Upper lobe of left lung (tissue), 6 donors: Measurements from ENCODE around the gene RND1. TPM values are rescaled to one million over a fixed set of nuclear protein-coding genes. Genes with fewer than 3 reads are reported as not detected.

Experiments
- ATAC-seq, 2 donors: fragments of 200-7000 bp; cut with Tn5 transposase; one replicate each; pipeline ENCODE4 v1.9.1; 2022; ENCODE audit warnings: mild to moderate bottlenecking in 2 of 2, moderate library complexity in 2 of 2; ENCODE audit not compliant: low FRiP score in 2 of 2
- DNase-seq, 2 donors: peaks; one replicate each; pipeline ENCODE4 v3.0.0-alpha.2; 2019 to 2020
- H3K27ac ChIP-seq, 4 donors: fragments of 200-600 bp; sonication (generic); one replicate each; pipeline ENCODE4 v1.5.1; 2016 to 2019
- H3K27me3 ChIP-seq, 4 donors: fragments of 200-600 bp; sonication (generic); one replicate each; pipeline ENCODE4 v1.5.1; 2017 to 2019
- H3K36me3 ChIP-seq, 4 donors: fragments of 200-600 bp; sonication (generic); one replicate each; pipeline ENCODE4 v1.5.1; 2016 to 2019
- H3K4me1 ChIP-seq, 4 donors: fragments of 200-600 bp; sonication (generic); one replicate each; pipeline ENCODE4 v1.5.1; 2018 to 2019
- H3K4me3 ChIP-seq, 4 donors: fragments of 200-600 bp; sonication (generic); one replicate each; pipeline ENCODE4 v1.5.1; 2017 to 2019; ENCODE audit warnings: mild to moderate bottlenecking in 2 of 4, moderate library complexity in 1 of 4
- H3K9me3 ChIP-seq, 4 donors: fragments of 200-600 bp; sonication (generic); one replicate each; pipeline ENCODE4 v1.5.1; 2018 to 2019
- CTCF ChIP-seq, 6 experiments: fragments of 450-650 bp in 4 of 6; fragments of 200-600 bp in 2 of 6; sonication (generic) in 2 of 6; IDR thresholded peaks; one replicate each; pipeline ENCODE4 v1.5.1; 2016 to 2019; ENCODE audit warnings: antibody characterized with exemption in 6 of 6
- EP300 ChIP-seq, 4 donors: sonication (generic); formaldehyde crosslinking; IDR thresholded peaks; one replicate each; pipeline ENCODE4 v1.5.1; 2017; ENCODE audit warnings: antibody characterized with exemption in 4 of 4, control low read depth in 2 of 4
- POLR2A ChIP-seq, 4 donors: fragments of 450-650 bp; IDR thresholded peaks; one replicate each; pipeline ENCODE4 v1.5.1; 2016 to 2017; ENCODE audit warnings: antibody characterized with exemption in 4 of 4, mild to moderate bottlenecking in 2 of 4
- POLR2AphosphoS5 ChIP-seq, 2 donors: sonication (generic); formaldehyde crosslinking; IDR thresholded peaks; one replicate each; pipeline ENCODE4 v1.5.1; 2017; ENCODE audit warnings: antibody characterized with exemption in 2 of 2
- WGBS, 2 donors: methylation state at CpG; one replicate each; pipeline ENCODE4 v1.1.5; 2017 to 2018; 5-methylcytosine and 5-hydroxymethylcytosine counted together
- total RNA-seq, 6 donors: library from RNA; depleted of rRNA in 4 of 6; stranded (reverse); fragments of >200 nt in 4 of 6; gene quantifications; one replicate each; pipeline versions ENCODE4 v1.1.0 to v1.2.1, GENCODE V29; 2016 to 2021
- donor health status: DM: no; HTN: no; CAD: no; lungs with moderate emphysema.
- donor health status: DM: no; HTN: yes; CAD: no; lungs with severe emphysema.

Gene RND1
- total RNA-seq, 6 donors from 2014 or later = 7.2 to 23.0 (median 14.2) TPM

DNA sequence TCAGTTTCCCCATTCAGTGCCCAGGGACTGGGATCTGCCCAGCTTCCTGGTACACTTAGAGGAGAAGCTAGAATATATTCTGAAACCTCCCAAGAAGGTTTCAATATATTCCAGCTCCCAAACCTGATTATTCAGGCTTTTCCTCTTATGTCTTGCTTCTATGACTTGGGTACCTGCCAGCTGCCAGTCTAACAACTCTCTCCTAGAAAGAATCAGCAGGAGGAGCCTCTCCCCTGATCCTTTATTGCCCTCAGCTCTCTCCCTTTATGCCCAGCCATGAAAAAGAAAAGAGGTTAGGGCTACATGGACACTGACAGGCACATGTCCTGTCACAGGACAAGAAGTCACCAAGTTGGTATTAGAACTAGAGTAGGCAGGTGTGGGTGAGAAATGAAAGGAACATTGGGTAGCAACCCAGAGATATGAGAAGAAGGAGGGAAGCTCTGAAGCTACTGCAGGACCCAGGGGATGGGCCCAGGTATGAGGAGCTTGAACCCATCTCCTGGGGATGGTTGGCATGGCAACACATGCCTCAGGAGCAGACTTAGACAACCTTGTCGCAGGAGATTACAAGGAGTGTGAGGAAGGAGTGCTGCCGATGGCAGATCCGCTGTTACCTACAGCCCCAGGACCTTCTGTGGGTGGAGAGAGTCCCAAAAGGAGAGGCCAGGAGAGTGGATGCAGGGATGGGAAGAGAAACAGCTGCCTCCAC is 49.4 kb downstream of the RND1 start:
- H3K9me3 ChIP-seq = no peaks in the 10 kb centered on the region
- WGBS, 2 donors = 83 to 92% methylated on average over 3 of the region's 3 CpGs
- ATAC-seq (no peak), DNase-seq (peak in 1 of 2 donors; percentile 40)
- H3K27ac ChIP-seq = peak overlapping the region in 2 of 4 donors; percentile 80 to 88
- H3K27me3 ChIP-seq = peaks cover 0 to 5% (median 0%) of the 10 kb centered on the region in 4 donors
- no peak for TF ChIP-seq POLR2AphosphoS5 (IDR thresholded peaks at IDR 0.05)
- no peak for TF ChIP-seq CTCF (IDR thresholded peaks at IDR 0.05)
- TF ChIP-seq EP300 (IDR thresholded peaks at IDR 0.05) = no peak
- TF ChIP-seq POLR2A (IDR thresholded peaks at IDR 0.05) = no peak
- H3K36me3 ChIP-seq = no peaks in the 10 kb centered on the region
- peak overlapping the region in 3 of 4 donors; percentile 71 to 80 (median 80) for H3K4me3 ChIP-seq
- H3K4me1 ChIP-seq = peaks cover 16 to 52% (median 35%) of the 10 kb centered on the region in 4 donors

GRCh38 chr12:48815126-48816110 is 50.3 kb downstream of the RND1 start:
- TF ChIP-seq POLR2A (IDR thresholded peaks at IDR 0.05) (peak in 2 of 4 donors; percentile 20 to 52), POLR2AphosphoS5 (IDR thresholded peaks at IDR 0.05) (peak; percentile 61 to 70), CTCF (IDR thresholded peaks at IDR 0.05) (no peak), EP300 (IDR thresholded peaks at IDR 0.05) (no peak)
- 1% methylated on average over 48 to 52 of the region's 54 CpGs for WGBS, 2 donors
- H3K36me3 ChIP-seq = no peaks in the 10 kb centered on the region
- peak overlapping the region; percentile 78 to 88 (median 80) for H3K27ac ChIP-seq
- peaks cover 0 to 5% (median 0%) of the 10 kb centered on the region in 4 donors for H3K27me3 ChIP-seq
- peak overlapping the region; percentile 43 to 80 (median 76) for H3K4me3 ChIP-seq
- peaks cover 16 to 52% (median 35%) of the 10 kb centered on the region in 4 donors for H3K4me1 ChIP-seq
- no peaks in the 10 kb centered on the region for H3K9me3 ChIP-seq
- peak; percentile 80 to 86 for ATAC-seq
- peak; percentile 76 to 94 for DNase-seq

DNA sequence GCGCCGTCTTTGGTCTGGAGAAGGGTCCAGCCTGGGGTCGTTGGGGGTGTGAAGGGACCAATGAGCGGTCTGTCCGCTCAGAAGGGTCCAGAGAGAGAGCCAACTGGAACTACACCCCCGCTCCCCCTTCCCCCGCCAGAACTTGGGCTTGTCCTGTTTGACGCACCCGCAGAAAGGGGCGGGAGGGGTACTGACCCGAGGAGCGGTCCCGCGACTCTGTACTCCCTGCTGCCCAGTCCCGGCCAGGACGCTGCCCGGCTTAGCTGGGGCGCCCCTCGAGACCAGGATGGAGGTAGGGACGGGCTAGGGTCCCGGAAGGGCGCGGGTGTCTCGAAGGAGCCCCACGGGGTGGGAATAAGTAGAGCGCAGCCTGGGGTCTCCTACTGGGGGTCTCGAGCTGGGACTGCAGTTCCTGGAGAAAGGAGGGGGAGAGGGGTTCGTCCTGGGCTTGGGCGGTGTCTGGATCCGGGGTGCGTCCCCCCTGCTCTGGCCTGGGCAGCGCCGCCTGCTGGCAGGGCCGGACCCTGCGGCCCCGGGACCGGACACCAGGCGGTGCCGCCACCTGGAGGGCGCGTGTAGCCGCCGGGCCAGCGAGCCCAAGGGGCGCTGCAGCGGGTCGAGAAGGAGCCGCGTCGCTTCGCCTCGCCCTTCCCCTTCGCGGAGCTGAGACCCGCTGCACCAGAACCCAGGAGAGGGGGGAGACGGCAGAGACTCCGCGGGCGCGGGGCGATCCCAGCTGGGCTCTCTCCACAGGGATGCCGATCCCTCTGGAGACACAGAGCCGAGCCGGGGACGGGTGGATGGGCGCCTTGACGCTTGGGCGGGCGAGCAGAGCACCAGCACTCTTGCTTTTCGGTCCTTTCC is 51.2 kb downstream of the RND1 start:
- peak overlapping the region; percentile 78 to 88 (median 80) for H3K27ac ChIP-seq
- peak overlapping the region; percentile 43 to 80 (median 76) for H3K4me3 ChIP-seq
- DNase-seq (peak; percentile 90 to 98), ATAC-seq (peak; percentile 94 to 95)
- TF ChIP-seq POLR2AphosphoS5 (IDR thresholded peaks at IDR 0.05) = peak; percentile 18 to 60
- TF ChIP-seq POLR2A (IDR thresholded peaks at IDR 0.05) = peak in 3 of 4 donors; percentile 17 to 43 (median 35)
- no peak for TF ChIP-seq EP300 (IDR thresholded peaks at IDR 0.05)
- peak; percentile 99 to 100 (median 100) for TF ChIP-seq CTCF (IDR thresholded peaks at IDR 0.05)
- WGBS, 2 donors = 1 to 8% methylated on average over 4 to 29 of the region's 70 CpGs
- H3K4me1 ChIP-seq = peaks cover 16 to 52% (median 35%) of the 10 kb centered on the region in 4 donors
- H3K27me3 ChIP-seq = peaks cover 0 to 5% (median 0%) of the 10 kb centered on the region in 4 donors
- H3K36me3 ChIP-seq = no peaks in the 10 kb centered on the region
- H3K9me3 ChIP-seq = no peaks in the 10 kb centered on the region
